ENCODE data around the gene MT1X. TPM values are rescaled to one million over a fixed set of nuclear protein-coding genes. Genes with fewer than 3 reads are reported as not detected.

The MT1X gene
- total and polyA plus RNA-seq, 2 experiments from 2014 or later = 293 to 942 TPM

GRCh38 chr16:56657555-56658326 is 24.5 kb upstream of the MT1X start, which contains the start of gene MT1F:
TSS of gene MT1F (plus strand) at chr16:56657959. CDS start at chr16:56658059, 100 bp downstream.
- H2AFZ ChIP-seq = peak within 1 kb of the TSS; percentile 80
- peaks cover 19% of the 10 kb centered on the region for H3K4me1 ChIP-seq (ENCODE audit: insufficient read depth)
- H3K4me2 ChIP-seq = peak within 1 kb of the TSS; percentile 90
- TF ChIP-seq, protein P1, sequence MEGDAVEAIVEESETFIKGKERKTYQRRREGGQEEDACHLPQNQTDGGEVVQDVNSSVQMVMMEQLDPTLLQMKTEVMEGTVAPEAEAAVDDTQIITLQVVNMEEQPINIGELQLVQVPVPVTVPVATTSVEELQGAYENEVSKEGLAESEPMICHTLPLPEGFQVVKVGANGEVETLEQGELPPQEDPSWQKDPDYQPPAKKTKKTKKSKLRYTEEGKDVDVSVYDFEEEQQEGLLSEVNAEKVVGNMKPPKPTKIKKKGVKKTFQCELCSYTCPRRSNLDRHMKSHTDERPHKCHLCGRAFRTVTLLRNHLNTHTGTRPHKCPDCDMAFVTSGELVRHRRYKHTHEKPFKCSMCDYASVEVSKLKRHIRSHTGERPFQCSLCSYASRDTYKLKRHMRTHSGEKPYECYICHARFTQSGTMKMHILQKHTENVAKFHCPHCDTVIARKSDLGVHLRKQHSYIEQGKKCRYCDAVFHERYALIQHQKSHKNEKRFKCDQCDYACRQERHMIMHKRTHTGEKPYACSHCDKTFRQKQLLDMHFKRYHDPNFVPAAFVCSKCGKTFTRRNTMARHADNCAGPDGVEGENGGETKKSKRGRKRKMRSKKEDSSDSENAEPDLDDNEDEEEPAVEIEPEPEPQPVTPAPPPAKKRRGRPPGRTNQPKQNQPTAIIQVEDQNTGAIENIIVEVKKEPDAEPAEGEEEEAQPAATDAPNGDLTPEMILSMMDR (conservative IDR thresholded peaks at IDR 0.05; ENCODE audit: low read depth in 2 of 2) = no peak; a peak in 1 of 4 replicates
- no peak for TF ChIP-seq CREB1 (CRISPR knock-in tag; IDR thresholded peaks at IDR 0.05; ENCODE audit: low read depth)
- TF ChIP-seq REST (IDR thresholded peaks at IDR 0.05; ENCODE audit: unreplicated experiment) = no peak
- no peak for TF ChIP-seq NANOG (IDR thresholded peaks at IDR 0.05; ENCODE audit: borderline replicate concordance)
- no peak for TF ChIP-seq ZNF114 (CRISPR knock-in tag; IDR thresholded peaks at IDR 0.05)
- TF ChIP-seq, protein P2, sequence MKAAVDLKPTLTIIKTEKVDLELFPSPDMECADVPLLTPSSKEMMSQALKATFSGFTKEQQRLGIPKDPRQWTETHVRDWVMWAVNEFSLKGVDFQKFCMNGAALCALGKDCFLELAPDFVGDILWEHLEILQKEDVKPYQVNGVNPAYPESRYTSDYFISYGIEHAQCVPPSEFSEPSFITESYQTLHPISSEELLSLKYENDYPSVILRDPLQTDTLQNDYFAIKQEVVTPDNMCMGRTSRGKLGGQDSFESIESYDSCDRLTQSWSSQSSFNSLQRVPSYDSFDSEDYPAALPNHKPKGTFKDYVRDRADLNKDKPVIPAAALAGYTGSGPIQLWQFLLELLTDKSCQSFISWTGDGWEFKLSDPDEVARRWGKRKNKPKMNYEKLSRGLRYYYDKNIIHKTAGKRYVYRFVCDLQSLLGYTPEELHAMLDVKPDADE (IDR thresholded peaks at IDR 0.05) = no peak
- TF ChIP-seq POLR2AphosphoS5 (IDR thresholded peaks at IDR 0.05; ENCODE audit: low read depth) = peak; percentile 45
- TF ChIP-seq ZNF331 (CRISPR knock-in tag; IDR thresholded peaks at IDR 0.05; ENCODE audit: low read depth) = no peak
- TF ChIP-seq EZH2 (IDR thresholded peaks at IDR 0.05; ENCODE audit: low read depth, unreplicated experiment) = peak; percentile 53
- no peak for TF ChIP-seq JUNB (IDR thresholded peaks at IDR 0.05; ENCODE audit: unreplicated experiment)
- TF ChIP-seq EZH2phosphoT487 (IDR thresholded peaks at IDR 0.05; ENCODE audit: unreplicated experiment) = no peak
- no peak for TF ChIP-seq STAT1 (IDR thresholded peaks at IDR 0.05; ENCODE audit: unreplicated experiment)
- TF ChIP-seq, protein P3, sequence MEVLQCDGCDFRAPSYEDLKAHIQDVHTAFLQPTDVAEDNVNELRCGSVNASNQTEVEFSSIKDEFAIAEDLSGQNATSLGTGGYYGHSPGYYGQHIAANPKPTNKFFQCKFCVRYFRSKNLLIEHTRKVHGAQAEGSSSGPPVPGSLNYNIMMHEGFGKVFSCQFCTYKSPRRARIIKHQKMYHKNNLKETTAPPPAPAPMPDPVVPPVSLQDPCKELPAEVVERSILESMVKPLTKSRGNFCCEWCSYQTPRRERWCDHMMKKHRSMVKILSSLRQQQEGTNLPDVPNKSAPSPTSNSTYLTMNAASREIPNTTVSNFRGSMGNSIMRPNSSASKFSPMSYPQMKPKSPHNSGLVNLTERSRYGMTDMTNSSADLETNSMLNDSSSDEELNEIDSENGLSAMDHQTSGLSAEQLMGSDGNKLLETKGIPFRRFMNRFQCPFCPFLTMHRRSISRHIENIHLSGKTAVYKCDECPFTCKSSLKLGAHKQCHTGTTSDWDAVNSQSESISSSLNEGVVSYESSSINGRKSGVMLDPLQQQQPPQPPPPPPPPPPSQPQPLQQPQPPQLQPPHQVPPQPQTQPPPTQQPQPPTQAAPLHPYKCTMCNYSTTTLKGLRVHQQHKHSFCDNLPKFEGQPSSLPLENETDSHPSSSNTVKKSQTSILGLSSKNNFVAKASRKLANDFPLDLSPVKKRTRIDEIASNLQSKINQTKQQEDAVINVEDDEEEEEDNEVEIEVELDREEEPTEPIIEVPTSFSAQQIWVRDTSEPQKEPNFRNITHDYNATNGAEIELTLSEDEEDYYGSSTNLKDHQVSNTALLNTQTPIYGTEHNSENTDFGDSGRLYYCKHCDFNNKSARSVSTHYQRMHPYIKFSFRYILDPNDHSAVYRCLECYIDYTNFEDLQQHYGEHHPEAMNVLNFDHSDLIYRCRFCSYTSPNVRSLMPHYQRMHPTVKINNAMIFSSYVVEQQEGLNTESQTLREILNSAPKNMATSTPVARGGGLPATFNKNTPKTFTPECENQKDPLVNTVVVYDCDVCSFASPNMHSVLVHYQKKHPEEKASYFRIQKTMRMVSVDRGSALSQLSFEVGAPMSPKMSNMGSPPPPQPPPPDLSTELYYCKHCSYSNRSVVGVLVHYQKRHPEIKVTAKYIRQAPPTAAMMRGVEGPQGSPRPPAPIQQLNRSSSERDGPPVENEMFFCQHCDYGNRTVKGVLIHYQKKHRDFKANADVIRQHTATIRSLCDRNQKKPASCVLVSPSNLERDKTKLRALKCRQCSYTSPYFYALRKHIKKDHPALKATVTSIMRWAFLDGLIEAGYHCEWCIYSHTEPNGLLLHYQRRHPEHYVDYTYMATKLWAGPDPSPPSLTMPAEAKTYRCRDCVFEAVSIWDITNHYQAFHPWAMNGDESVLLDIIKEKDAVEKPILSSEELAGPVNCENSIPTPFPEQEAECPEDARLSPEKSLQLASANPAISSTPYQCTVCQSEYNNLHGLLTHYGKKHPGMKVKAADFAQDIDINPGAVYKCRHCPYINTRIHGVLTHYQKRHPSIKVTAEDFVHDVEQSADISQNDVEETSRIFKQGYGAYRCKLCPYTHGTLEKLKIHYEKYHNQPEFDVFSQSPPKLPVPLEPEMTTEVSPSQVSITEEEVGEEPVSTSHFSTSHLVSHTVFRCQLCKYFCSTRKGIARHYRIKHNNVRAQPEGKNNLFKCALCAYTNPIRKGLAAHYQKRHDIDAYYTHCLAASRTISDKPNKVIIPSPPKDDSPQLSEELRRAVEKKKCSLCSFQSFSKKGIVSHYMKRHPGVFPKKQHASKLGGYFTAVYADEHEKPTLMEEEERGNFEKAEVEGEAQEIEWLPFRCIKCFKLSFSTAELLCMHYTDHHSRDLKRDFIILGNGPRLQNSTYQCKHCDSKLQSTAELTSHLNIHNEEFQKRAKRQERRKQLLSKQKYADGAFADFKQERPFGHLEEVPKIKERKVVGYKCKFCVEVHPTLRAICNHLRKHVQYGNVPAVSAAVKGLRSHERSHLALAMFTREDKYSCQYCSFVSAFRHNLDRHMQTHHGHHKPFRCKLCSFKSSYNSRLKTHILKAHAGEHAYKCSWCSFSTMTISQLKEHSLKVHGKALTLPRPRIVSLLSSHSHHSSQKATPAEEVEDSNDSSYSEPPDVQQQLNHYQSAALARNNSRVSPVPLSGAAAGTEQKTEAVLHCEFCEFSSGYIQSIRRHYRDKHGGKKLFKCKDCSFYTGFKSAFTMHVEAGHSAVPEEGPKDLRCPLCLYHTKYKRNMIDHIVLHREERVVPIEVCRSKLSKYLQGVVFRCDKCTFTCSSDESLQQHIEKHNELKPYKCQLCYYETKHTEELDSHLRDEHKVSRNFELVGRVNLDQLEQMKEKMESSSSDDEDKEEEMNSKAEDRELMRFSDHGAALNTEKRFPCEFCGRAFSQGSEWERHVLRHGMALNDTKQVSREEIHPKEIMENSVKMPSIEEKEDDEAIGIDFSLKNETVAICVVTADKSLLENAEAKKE (CRISPR knock-in tag; IDR thresholded peaks at IDR 0.05) = no peak
- H3K4me3 Mint-ChIP-seq = peak within 1 kb of the TSS; percentile 90
- no peaks in the 10 kb centered on the region for H4K20me1 ChIP-seq (replicated peaks; ENCODE audit: insufficient read depth)
- peak; percentile 88 for ATAC-seq
- H3K36me3 Mint-ChIP-seq (ENCODE audit: low read depth) = peaks cover 22% of the 10 kb centered on the region; the same call in 2 of the 3 replicates
- no peaks in the 10 kb centered on the region for H3K9me2 ChIP-seq (ENCODE audit: insufficient read depth)
- no peaks in the 10 kb centered on the region for H3K79me2 ChIP-seq (replicated peaks; ENCODE audit: insufficient read depth)
- peak within 1 kb of the TSS; percentile 82 for H3K4me3 ChIP-seq
- H3K4me1 Mint-ChIP-seq = peaks cover 22% of the 10 kb centered on the region
- H3K9me3 Mint-ChIP-seq = no peaks in the 10 kb centered on the region
- H3K36me3 ChIP-seq (ENCODE audit: insufficient read depth) = no peaks in the 10 kb centered on the region; the same call in 1 of the 2 replicates
- peaks cover 63% of the 10 kb centered on the region for H3K27me3 Mint-ChIP-seq (ENCODE audit: insufficient read depth, low read depth, poor library complexity)
- no peaks in the 10 kb centered on the region for H3F3A ChIP-seq (replicated peaks; ENCODE audit: low read depth)
- no peak within 1 kb of the TSS; the same call in 1 of the 2 replicates for H3K27ac Mint-ChIP-seq
- no peak within 1 kb of the TSS for H3K27ac ChIP-seq (ENCODE audit: low read depth)
- H3K27me3 ChIP-seq (ENCODE audit: insufficient read depth) = peaks cover 72% of the 10 kb centered on the region
- peak; percentile 94 for DNase-seq (ENCODE audit: low spot score)
